NCI-H146 treated with DMSO at 0.1 percent for 48 hours (cell line): Measurements from ENCODE around the gene FYN.

Experiments used
- DNase-seq: peaks from one replicate; lab custom pipeline; 2025; ENCODE audit not compliant: unreplicated experiment; lab: John Stamatoyannopoulos, UW

FYN gene

DNA sequence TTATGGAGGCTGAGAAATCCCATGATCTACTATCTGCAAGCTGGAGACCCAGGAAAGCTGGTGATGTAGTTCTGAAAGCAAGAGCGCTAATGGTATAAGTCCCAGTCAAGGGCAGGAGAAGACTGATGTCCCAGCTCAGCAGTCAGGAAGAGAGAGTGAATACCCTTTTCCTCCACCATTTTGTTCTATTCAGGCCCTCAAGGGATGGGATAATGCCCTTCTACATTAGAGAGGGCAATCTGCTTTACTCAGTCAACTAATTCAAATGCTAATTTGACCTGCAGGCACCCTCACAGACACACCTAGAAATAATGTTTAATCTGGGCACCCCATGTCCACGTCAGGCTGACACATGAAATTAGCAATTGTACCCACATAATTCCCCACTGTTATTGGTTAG lies 10.8 kb upstream of the FYN start:
- DNase-seq = no peak

DNA sequence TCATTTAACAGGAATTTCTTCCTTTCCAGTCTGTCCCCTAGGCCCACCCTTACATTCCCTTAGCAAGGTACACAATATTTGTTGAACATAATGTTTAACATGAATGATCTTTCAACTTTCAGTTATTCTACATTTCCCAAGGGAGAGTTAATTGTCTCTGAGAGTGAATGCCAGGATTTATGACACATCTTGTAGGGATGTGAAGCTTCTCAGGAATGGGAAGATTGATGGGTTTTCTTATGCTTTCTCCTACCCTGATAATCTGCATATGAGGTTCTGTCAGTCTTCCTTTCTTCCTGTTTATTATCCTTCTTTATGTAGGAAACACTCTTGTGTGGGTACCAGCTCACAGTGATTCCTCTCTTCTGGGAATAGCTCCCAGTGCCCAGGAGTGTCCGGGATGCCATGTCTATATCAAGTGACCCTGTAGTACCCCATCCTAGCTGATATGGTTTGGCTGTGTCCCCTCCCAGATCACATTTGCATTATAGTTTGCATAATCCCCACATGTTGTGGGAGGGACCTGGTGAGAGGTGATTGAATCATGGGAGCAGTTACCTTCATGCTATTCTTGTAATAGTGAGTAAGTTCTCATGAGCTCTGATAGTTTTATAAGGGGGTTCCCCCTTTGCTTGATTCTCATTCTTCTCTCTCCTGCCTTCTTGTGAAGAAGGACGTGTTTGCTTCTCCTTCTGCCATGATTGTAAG lies 7.1 kb upstream of the FYN start:
- DNase-seq = no peak

DNA sequence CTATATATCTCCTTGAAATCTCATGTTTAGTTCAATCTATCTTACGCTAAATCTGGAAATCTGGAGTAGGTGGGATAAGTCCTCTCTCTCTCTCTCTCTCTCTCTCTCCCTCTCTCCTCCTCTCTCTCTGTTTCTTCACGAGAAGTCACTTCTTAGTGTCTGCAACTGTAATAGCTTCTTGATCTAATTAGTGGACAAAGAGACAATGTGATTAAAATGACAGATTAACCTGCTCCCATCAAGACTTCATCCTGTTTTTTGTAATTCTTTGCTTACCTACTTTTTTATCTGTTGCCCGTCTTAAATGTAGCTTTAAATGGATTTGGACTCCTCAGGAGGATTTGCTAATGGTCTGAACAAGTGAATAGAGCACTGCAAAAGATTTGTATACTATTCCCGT lies 2.5 kb upstream of the FYN start:
- DNase-seq = no peak

DNA sequence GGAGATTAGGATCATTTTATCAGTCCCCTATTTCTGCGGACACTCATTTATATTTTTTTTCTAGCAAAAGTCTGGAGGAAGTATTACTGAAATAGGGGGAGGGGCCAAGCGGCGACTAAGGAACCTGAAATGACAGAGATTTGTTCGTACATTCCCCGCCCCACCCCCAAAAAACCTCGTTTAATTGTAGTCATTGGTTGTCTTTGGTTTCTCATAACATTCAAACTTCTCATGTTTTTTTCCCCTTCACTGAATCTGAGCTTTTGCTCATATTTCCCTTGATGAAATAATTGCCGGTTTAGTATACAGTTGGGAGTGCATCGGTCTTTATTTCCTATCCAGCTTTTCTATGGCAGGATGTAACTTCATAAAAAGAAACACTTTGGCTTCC lies 768 bp upstream of the FYN start:
- DNase-seq = peak; percentile 42

DNA sequence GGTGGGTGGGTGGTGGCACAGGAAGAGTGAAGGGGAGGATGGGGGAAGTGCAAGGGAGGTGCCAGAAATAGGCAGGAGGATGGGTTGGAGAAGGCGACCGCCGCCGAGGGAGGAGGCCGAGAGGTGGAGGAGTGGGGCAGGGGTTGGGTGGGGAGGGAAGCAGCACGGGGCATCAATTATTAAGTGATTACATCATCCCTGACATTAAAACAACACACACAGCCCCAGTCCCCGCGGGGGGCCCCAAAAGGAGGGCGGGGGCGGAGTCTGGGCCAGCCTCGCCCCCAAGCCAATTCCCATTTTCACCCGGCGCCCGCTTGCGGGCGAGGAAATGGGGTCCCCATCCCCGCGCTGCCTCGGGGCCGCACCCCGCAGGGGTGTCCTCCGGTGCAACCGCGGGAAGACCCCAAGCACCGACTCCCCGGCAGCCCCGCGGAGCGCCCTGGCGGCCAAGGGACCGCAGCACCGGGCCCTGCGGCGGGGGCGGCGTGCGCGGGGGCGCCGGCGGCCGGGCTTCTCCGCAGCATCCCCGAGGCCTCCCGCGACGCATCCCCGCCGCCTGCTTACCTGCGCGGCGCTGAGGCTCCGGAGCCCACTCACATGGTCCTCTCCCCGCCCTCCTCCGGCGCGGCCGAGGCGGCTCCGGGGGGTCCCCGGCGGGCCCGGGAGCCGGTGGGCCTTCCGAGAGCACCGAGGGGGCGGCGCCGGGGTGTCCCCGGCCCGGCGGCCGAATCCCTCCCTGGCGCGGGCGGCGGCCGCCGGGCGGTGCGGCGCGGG lies 663 bp downstream of the FYN start:
- peak; percentile 78 for DNase-seq

DNA sequence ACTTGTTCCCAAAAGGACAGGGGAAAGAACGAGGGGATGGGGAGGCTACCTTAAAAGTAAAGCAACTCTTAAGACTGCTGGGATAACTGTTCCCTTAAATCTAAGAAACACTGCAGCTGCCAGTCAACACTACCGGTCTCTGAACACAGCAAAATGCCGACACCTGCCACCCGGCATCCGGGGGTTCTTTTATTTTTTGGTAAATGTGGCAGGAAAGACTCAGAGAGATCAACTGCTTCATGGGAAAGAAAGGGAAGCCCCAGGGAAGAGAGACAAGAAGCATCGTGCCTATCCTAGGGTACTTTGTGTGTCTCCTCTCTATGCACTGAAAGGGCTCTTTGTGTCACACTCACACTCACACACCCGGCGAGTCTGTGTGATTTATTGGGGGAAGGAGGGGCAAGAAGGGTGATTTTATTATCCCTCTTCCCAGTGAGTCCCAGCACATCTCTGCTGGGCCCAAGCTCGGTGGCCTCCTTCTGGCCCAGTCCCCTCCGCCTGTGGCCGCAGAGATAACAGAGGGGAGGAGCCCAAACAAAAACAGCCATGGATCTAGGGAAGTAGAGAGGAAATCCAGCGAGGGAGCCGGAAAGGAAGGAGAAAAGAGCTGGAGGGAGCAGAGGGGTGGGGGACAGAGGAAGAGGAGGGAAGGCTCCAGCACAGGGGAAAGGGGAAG lies 1.4 kb downstream of the FYN start:
- DNase-seq = peak; percentile 72

DNA sequence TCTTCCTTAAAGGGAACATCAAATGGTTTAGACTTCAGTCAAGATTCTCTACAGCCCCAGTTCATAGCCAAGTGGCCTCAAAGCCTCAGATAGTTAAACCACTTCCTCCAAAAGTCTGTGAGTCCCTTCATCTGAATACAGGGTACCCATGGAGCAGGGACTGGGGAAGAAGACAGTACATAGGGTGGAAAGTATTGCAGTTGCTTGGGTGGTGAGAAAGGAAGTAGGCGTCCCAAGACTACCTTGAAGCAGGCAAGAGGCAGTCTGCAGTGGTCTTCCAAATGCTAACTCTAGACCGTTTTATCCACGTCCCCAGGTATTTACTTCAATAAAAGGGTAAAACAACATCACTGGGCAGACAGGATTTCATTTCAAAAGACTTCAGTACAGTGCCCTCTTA lies 2.0 kb downstream of the FYN start:
- DNase-seq = no peak

DNA sequence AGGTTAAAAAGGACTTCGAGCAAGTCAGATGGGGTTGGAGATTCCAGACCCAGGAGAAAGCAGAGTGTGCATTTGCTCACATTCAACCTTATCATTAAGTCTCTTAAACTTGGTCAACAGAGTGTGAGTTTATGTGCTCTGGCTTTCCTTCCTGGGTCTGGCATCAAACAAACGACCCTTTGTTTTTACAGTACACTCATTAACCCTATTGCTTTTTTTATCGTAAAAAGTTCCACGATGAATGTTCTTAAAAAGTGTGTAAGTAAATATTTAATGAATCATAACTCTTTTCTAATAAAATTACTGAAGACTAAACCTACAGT lies 2.5 kb downstream of the FYN start:
- no peak for DNase-seq

DNA sequence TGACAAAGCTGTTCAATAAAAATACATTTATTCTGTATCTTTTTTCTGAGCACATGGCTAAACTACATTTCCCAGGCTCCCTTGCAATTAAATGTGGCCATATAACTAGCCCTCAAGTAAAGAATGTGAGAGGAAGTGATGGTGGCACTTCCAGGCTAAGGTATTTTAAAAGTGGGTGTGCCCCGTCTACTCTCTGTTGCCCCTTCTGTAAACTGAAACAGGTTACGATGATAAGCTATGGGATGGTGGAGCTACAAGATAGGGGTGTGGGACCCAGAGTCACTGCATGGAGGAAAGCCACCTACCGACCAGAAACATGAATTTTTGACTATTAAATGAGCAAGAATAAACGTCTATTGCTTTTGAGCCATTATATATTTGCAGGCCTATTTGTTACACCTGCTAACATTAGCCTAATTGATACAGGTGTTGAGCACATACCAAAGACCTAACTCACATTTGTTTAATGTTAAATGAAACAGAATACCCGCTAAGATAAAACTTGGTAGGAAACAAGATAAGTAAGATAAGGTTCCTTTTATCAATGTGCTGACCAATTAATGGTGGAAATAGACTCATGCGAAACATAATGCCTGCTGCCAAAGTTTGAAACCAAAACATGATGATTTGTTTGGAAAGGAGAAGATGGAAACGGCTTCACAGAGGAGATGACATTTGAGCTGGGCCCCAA lies 3.1 kb downstream of the FYN start:
- peak; percentile 85 for DNase-seq

DNA sequence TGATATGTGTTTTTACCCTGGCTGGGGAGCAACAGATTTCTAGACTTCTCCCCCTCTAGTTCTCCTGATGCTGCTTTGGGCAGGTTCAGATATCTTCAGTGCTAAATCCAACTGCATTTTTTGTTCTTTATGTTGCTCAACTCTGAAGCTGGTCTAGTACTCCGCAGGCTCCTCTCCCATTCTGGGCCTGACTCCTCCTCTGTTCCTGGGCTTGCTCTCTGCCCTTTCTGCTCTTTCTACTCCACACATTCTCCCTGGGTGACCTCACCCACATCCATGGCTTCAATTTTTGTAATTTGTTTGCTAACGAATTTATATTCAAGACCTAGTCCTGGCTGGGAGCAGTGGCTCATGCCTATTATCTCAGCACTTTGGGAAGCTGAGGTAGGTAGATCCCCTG lies 6.4 kb downstream of the FYN start:
- DNase-seq = no peak

DNA sequence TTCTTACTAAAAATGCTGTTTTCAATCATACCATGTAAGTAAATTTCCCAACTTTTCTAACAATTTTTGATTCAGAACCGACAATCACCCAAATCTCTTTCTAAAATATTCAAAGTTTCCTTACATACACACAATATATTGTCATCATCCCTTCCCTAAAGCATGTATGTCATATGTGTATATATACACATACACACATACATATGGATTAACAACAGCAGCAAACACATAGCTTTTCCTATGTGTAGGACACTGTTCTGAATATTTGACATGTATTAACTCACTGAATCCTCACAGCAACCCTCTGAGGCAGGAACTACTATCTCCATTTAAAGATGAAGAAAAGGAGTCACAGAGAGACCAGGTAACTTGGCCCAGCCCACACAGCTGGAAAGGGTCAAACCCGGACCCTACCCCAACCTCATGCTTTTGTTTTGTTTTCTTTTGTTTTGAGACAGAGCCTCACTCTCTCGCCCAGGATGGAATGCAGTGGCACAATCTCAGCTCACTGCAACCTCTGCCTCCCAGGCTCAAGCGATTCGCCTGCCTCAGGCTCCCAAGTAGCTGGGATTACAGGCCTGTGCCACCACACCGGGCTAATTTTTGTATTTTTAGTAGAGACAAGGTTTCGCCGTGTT lies 7.2 kb downstream of the FYN start:
- DNase-seq = no peak

DNA sequence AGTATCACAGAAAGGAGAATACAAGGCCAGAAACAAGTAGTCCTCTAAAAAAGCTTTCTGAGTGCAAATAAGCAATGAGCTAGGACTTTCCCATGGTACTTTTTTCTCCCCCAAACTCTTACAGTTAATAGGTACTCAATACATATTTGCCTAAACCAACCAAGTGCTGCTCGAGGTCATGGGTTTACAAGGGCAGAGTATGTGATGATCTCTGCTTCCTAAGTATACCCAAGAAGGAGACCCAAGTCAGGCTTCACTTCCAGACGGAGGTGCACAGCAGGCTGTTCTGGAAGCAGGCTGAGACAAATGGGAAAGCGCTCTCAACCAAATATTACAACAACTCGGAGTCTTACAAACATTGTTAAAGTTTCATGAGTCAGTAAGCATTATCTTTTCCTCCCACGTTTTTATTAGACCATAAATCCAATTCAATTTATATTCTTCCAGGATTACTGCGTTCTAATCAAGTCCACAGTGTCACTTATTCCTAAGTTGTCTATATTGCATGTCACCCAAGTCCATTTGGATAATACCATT lies 8.1 kb downstream of the FYN start:
- DNase-seq = no peak

DNA sequence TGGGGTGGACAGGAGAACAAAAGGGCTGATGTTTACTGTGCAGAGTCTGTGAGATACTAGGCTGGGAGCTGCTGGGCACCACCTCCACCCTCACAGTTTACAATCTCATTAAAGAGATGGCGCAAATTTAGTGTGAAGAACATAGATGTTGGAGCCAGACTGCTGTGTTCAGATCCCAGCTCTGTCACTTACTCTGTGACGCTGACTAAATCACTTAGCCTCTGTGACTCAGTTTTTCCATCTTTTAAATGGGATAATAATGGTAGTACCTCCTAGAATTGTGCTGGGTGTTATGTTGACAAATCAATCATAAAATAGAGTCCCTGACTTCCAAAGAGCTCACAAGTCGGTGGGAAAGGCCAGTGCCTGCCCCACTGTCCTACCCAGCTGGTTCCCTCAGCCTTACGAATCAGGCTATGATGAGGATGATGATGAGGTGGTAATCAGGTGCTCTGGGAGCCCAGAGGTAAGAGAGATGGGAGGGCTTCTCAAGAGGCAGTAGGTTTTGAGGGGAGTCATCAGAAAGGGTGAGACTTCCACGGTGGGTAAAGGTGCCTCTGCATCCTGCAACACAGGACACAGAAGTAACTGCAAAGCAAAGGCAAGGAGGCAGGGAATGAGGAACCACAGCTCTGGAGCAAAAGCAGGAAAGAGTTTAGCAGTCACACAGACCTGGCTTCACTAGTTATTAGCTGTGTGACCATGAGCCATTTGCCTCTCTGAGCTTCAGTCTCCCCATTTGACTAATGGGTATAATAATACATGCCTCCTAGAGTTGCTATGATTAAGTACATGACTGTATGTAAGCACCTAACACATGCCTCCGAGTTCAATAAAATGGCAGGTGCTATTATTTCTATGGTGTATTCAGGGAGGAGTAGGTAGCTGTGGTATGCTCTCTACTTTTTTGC lies 8.9 kb downstream of the FYN start:
- DNase-seq = peak; percentile 38

DNA sequence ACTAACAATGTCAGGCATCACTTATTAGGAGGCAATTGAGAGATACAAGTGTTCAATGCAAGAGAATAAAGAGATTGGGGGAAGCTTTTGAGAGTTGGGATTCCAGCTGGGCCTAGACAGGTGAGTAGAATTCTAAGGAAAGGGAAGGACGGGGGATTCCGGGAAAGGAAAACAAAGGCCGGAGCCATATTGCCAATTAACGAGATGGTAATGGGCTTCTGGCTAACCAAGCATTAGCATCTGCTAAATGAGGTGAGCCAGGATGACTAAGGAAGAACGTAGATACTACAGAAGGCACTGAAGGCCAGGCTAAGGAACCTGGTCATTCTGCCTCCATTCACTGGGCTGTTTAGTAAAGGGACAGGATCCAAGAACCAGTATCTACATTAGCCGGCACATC lies 10.5 kb downstream of the FYN start:
- DNase-seq = no peak

DNA sequence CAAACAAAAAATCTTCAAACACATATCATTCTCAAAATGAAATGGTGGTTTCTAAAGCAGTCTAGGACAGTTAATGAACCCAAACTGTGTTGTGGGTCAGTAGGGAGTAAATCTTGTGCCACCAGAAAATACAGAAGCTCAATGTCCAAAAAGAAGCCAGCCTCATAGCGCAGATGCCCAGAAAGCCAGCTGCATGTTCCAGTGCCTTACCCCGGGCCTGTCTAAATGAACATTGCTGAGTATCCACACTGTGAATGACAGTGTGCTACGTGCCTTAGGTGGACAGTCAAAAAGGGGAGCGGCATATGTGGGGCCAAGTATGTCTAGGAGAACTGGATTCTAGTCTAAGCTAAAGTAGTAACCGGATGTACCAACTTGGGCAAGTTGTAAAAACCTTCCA lies 10.9 kb downstream of the FYN start:
- DNase-seq = no peak

DNA sequence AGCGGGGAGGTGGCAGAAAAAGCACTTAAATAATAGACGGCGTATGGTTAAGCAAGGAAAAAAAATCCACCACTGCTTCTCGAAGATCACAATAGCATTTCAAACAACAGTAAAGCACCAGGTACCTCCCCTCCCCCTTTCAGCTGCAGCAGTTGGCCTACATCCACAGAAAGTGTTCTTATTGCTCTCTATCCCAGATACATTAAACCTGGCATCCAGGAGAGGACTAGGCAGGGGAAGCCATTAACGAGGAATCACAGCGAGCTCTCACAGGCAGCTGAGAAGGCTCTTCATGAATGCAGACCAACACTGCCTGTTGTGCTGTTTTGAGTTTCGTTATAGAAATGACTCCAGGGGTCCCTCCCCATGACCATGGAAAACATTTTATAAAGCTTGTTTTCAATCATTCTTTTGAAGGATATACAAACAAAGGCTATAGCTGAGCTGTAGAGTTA lies 11.8 kb downstream of the FYN start:
- DNase-seq = no peak

DNA sequence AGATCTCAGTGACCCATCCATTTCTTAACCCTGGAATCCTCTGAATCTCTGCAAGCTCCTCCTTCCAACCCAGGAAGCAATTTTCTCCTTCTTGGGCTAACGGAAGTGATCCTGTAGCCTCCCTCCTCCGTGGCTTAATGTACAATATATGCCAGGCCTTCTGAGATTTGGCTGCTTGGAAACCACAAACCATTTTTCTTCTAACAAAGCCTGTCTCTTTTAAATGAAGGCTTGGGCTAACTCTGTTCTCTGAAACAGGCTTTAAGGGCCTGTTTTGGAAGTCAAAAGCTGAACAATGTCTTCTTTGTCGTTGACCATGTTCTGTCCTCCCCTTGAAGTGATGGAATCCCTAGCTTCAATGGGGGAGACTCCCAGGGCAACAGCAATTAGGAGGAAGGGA lies 14.9 kb downstream of the FYN start:
- DNase-seq = no peak

DNA sequence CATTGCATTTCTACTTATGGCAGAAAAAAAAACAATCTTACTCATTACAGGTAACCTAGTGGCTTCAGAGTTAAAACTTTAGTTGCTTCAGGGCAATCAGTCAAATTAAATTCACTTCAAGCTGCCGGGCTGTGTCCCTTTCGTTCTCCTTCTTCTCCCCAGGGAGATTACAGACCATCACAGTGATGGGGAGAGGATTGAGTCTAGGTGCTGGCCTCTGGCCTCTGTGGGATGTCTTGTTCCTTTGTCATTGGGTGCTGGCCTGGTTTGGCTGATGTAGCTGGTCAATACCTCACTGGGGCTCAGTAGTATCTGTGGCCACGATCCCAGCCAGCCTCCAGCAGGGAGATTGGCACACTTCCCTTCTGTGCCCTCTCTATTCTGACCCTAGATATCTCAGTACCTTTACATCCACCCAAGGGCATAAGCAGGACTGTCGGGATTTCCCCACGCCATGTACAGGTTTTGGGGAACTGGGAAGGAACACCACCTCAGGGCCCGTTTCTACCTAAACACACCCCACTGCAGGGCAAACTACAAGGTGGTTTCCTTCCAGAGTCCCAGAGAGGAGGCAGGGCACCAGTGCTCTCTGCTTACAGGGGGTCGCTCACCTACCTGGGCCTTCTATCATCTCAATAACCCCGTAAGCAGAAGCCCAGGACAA lies 15.4 kb downstream of the FYN start:
- DNase-seq = no peak

DNA sequence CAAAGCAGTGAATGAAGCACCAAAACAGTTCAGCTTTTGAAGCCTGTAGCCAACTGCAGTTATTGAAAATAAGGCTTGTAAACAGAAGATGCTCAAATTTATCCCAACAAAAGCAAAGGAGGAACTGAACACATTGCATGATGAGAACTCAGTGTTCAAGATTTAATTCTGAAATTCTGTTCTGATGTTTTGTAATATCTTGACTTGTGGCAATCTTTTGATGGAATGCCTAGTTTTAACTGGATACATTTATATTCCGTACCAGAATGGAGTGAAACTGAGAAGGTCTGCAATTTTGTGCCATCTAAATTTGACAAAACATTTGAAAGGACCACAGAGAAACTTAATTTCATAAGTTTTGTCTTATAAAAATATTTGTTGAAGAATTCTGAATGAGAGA lies 17.5 kb downstream of the FYN start:
- no peak for DNase-seq
